SK-N-SH treated with all-trans-retinoic acid at 6 μM for 48 hours (cell line): ENCODE results near the gene EID2.

Source experiments
- CSDC2 ChIP-seq: fragments of 250-450 bp; sonication (Bioruptor Pico); IDR thresholded peaks from 2 replicates; pipeline ENCODE4 v1.5.0; 2020; ENCODE audit warnings: mild to moderate bottlenecking, moderate library complexity
- ZNF8 ChIP-seq: fragments of 450-650 bp; formaldehyde crosslinking; IDR thresholded peaks from 2 replicates; pipeline ENCODE4 v1.5.0; 2020; ENCODE audit warnings: mild to moderate bottlenecking, moderate library complexity

DNA sequence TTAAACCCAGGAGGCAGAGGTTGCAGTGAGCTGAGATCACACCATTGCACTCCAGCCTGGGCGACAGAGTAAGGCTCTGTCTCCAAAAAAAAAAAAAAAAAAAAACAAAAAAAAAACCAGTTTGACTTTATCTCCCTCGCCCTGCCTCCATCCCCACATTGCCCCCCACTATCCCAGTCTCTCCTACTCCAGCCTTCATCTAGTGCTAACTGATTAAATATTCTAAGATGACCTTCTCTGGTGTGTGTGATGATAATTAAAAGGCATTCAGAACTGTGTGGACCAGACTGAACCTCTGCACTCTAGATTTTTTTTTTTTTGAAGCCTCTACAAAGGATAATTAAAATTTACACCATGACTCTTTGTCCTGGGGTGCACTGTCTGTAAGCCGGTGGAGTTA, 47.2 kb downstream of the EID2 start:
- TF ChIP-seq ZNF8 (CRISPR knock-in tag) (no peak), CSDC2 (CRISPR knock-in tag) (no peak)
